Mesothelial cell of epicardium (in vitro differentiated cells): ENCODE measurements around the gene KL. TPM values are rescaled to one million over a fixed set of nuclear protein-coding genes. Genes with fewer than 3 reads are reported as not detected.

Source experiments
- DNase-seq, 2 experiments: peaks; one replicate each; pipeline ENCODE4 v3.0.0; 2021; ENCODE audit warnings: low spot score in 2 of 2; ENCODE audit not compliant: unreplicated experiment in 2 of 2
- H3K27ac Mint-ChIP-seq: 2 replicates; pipeline ENCODE4 v1.8.0; 2021; ENCODE audit warnings: mixed read lengths
- H3K27me3 Mint-ChIP-seq: 2 replicates; pipeline ENCODE4 v1.8.0; 2021; ENCODE audit warnings: low read depth, mixed read lengths
- H3K36me3 Mint-ChIP-seq: 2 replicates; pipeline ENCODE4 v1.8.0; 2021; ENCODE audit warnings: mixed read lengths
- H3K4me1 Mint-ChIP-seq: 2 replicates; pipeline ENCODE4 v1.8.0; 2021; ENCODE audit warnings: mixed read lengths
- H3K4me3 Mint-ChIP-seq: 2 replicates; pipeline ENCODE4 v1.8.0; 2021; ENCODE audit warnings: mild to moderate bottlenecking, moderate library complexity, mixed read lengths
- H3K9me3 Mint-ChIP-seq: 2 replicates; pipeline ENCODE4 v1.8.0; 2021; ENCODE audit warnings: mixed read lengths
- total RNA-seq: library from RNA; stranded (reverse); gene quantifications from 3 replicates; pipeline ENCODE4 v1.2.1, GENCODE V29; 2021
- TF ChIP-seq, protein P1 (sequence below): fragments of 200-600 bp; sonication (generic); IDR thresholded peaks from one replicate; pipeline ENCODE4 v1.5.0; 2021; ENCODE audit warnings: antibody characterized with exemption; ENCODE audit not compliant: unreplicated experiment

The KL gene
- total RNA-seq, 1 donor from 2014 or later, result 0.40 TPM

DNA sequence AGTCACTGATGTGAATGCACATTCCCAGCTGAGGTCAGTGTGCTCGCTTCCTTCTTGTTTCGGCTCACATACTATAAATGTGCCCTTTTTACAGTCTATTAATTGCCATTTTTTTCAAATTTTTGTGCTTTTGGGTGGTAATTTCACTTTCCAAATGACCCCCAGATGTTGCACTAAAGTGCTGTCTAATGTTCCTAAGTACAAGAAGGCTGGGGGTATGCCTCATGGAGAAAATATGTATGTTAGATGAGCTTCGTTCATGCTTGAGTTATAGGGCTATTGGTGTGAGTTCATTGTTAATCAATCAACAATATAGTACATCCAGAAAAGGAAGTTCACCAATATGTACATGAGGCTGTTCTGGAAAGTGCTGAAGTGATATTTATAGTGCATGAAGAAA, 84.7 kb downstream of the KL start:
- H3K27ac Mint-ChIP-seq, result no peak overlapping the region
- H3K36me3 Mint-ChIP-seq, result peaks cover 6% of the 10 kb centered on the region
- H3K4me3 Mint-ChIP-seq, result no peak overlapping the region
- peaks cover 37% of the 10 kb centered on the region for H3K9me3 Mint-ChIP-seq
- TF ChIP-seq, protein P1, sequence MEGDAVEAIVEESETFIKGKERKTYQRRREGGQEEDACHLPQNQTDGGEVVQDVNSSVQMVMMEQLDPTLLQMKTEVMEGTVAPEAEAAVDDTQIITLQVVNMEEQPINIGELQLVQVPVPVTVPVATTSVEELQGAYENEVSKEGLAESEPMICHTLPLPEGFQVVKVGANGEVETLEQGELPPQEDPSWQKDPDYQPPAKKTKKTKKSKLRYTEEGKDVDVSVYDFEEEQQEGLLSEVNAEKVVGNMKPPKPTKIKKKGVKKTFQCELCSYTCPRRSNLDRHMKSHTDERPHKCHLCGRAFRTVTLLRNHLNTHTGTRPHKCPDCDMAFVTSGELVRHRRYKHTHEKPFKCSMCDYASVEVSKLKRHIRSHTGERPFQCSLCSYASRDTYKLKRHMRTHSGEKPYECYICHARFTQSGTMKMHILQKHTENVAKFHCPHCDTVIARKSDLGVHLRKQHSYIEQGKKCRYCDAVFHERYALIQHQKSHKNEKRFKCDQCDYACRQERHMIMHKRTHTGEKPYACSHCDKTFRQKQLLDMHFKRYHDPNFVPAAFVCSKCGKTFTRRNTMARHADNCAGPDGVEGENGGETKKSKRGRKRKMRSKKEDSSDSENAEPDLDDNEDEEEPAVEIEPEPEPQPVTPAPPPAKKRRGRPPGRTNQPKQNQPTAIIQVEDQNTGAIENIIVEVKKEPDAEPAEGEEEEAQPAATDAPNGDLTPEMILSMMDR, result no peak
- H3K4me1 Mint-ChIP-seq, result no peaks in the 10 kb centered on the region
- DNase-seq, result no peak
- H3K27me3 Mint-ChIP-seq, result no peaks in the 10 kb centered on the region

DNA sequence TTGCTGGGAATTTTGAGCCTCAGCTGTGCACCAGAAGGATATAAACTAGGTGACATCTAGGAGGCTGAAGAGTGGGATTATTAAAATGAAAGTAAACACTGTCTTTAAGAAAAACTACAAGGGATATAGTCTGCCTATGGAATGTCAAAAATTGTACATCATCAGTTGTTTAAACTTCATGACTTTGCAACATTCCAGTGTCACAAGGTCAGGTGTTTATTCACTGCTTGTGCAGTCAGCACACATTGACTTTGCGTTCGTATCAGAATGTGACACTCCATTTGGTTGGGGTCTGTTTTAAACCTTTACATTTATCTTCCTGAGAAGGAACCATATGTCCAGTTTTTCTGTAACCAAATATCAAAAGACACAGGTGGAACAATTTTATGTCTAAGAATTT, 85.6 kb downstream of the KL start:
- Mint-ChIP-seq H3K36me3 (peaks cover 13% of the 10 kb centered on the region), H3K27me3 (no peaks in the 10 kb centered on the region), H3K27ac (no peak overlapping the region), H3K4me1 (no peaks in the 10 kb centered on the region), H3K4me3 (no peak overlapping the region), H3K9me3 (peaks cover 31% of the 10 kb centered on the region)
- TF ChIP-seq, protein P1, result no peak
- no peak for DNase-seq

DNA sequence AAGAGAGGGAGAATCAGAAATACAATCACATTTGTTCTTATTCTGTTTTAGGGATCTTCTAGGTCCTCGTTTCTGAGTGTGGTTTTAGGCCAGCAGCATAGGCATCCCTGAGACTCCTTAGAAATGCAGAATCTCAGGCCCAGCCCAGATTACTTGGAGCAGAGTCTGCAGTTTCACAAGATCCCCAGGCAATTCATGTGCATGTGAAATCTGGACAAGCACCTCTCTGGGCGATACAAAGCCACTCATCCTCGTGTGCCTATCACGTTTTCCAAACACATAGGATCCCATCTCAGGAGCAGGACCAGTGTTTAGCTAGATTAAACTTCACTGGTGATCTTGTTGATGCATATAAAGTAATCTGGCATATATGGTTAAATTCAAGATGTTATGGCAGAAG, 87.2 kb downstream of the KL start:
- DNase-seq, result no peak
- no peaks in the 10 kb centered on the region for H3K27me3 Mint-ChIP-seq
- peaks cover 21% of the 10 kb centered on the region for H3K36me3 Mint-ChIP-seq
- H3K9me3 Mint-ChIP-seq, result peaks cover 18% of the 10 kb centered on the region
- TF ChIP-seq, protein P1, result no peak
- H3K4me3 Mint-ChIP-seq, result no peak overlapping the region
- peaks cover 6% of the 10 kb centered on the region for H3K4me1 Mint-ChIP-seq
- no peak overlapping the region for H3K27ac Mint-ChIP-seq

DNA sequence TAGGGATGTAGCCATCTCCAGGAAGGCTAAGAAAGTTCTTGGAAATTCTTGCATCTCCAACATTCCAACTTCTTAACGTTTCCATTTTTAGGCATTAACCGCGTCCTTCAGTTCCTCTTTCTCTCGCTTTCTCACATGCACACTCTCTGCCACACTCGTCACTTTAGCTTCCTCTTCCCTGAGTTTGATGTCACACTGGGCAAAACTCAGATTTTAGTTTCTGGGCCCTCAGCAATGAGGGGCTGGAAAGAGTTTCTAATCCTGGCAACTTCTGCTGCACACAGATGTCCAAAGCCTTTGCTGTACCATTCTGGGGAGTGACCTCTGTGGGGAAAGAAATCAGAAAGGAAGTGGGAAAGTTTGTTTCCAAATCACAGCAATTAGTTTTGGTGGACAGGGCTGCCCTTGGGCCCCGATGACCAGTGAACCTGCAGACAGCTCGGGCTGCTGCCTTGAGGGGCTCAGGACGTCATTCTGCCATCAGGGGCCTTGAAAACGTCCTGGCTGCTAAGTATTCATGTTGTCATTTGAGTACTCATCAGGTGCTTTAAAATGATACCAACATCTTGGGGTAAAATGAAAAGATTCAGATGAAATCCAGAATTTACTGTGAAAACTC, 89.3 kb downstream of the KL start:
- DNase-seq, result no peak
- Mint-ChIP-seq H3K36me3 (peaks cover 30% of the 10 kb centered on the region), H3K9me3 (peaks cover 6% of the 10 kb centered on the region), H3K4me3 (no peak overlapping the region), H3K27me3 (no peaks in the 10 kb centered on the region), H3K4me1 (peaks cover 10% of the 10 kb centered on the region), H3K27ac (no peak overlapping the region)
- TF ChIP-seq, protein P1, result no peak

DNA sequence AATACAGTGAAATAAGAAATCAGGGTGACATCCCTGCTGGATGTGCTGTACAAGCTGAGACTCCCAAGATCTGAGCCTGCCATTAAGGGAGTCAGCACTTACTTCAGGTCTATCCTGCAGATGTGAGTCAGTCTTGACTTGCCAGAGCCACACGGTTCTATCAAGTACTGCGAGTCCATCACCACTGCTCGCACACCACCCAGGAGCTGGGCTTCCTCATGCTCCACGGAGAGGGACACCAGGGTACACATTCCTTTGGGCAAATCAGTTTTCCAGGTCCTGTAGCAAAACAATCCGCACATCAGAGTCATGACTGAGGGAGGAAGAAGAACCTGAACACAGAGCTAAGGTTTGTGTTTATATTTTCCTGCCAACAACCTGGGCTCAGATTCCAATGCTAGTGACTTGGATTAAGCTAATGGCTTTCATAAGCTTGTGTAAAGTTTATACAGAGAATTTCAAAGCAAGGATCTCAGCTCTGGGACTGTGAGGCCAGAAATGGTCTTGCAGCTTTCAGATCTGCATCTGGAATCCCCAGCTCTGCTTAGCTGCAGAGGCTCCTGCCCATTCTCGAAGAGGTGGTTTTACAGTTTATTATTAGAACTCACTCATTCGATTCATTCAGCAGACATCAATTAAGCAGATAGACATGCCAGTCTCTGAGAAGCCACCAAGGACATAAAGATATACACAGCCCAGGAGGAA, 90.6 kb downstream of the KL start:
- H3K27me3 Mint-ChIP-seq, result no peaks in the 10 kb centered on the region
- TF ChIP-seq, protein P1, result no peak
- no peak overlapping the region for H3K4me3 Mint-ChIP-seq
- no peak for DNase-seq
- peak overlapping the region; percentile 14 for H3K27ac Mint-ChIP-seq
- H3K36me3 Mint-ChIP-seq, result peaks cover 35% of the 10 kb centered on the region
- peaks cover 17% of the 10 kb centered on the region for H3K4me1 Mint-ChIP-seq
- H3K9me3 Mint-ChIP-seq, result no peaks in the 10 kb centered on the region
